ENCODE results near the gene CALML4.

Gene CALML4

GRCh38 chr15:68201153-68201878, 3.8 kb downstream of the CALML4 start:
- H3K4me3 ChIP-seq (ENCODE audit: low read length), result no peak overlapping the region
- H4K20me1 ChIP-seq (ENCODE audit: control insufficient read depth, insufficient read depth, low read depth, low read length), result no peaks in the 10 kb centered on the region; the same call in 1 of the 2 replicates
- H3K4me2 ChIP-seq (ENCODE audit: low read length), result no peak overlapping the region
- H3K27me3 ChIP-seq (ENCODE audit: control insufficient read depth, low read length), result no peaks in the 10 kb centered on the region
- no peaks in the 10 kb centered on the region for H3K36me3 ChIP-seq (ENCODE audit: control insufficient read depth, low read length)
- no peaks in the 10 kb centered on the region for H3K4me1 ChIP-seq (ENCODE audit: control insufficient read depth, low read length)
- H3F3A ChIP-seq (ENCODE audit: control insufficient read depth, insufficient read depth), result no peaks in the 10 kb centered on the region
- no peak overlapping the region for H3K27ac ChIP-seq (ENCODE audit: low read depth, low read length)
- TF ChIP-seq EZH2phosphoT487 (IDR thresholded peaks at IDR 0.05; ENCODE audit: borderline replicate concordance, low read length), result no peak
- TF ChIP-seq, protein P1, sequence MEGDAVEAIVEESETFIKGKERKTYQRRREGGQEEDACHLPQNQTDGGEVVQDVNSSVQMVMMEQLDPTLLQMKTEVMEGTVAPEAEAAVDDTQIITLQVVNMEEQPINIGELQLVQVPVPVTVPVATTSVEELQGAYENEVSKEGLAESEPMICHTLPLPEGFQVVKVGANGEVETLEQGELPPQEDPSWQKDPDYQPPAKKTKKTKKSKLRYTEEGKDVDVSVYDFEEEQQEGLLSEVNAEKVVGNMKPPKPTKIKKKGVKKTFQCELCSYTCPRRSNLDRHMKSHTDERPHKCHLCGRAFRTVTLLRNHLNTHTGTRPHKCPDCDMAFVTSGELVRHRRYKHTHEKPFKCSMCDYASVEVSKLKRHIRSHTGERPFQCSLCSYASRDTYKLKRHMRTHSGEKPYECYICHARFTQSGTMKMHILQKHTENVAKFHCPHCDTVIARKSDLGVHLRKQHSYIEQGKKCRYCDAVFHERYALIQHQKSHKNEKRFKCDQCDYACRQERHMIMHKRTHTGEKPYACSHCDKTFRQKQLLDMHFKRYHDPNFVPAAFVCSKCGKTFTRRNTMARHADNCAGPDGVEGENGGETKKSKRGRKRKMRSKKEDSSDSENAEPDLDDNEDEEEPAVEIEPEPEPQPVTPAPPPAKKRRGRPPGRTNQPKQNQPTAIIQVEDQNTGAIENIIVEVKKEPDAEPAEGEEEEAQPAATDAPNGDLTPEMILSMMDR (IDR thresholded peaks at IDR 0.05; ENCODE audit: low read depth, low read length, poor library complexity, severe bottlenecking), result no peak
- no peaks in the 10 kb centered on the region for H3K9me3 ChIP-seq (ENCODE audit: control insufficient read depth, insufficient read depth, low read length)
- H3K9me2 ChIP-seq (replicated peaks; ENCODE audit: control insufficient read depth, low read length), result no peaks in the 10 kb centered on the region
- no peaks in the 10 kb centered on the region for H3K79me2 ChIP-seq (ENCODE audit: control insufficient read depth, low read length)

GRCh38 chr15:68200016-68200861, 4.9 kb downstream of the CALML4 start:
- no peaks in the 10 kb centered on the region for H3K9me3 ChIP-seq (ENCODE audit: control insufficient read depth, insufficient read depth, low read length)
- no peak overlapping the region for H3K27ac ChIP-seq (ENCODE audit: low read depth, low read length)
- H3K27me3 ChIP-seq (ENCODE audit: control insufficient read depth, low read length), result no peaks in the 10 kb centered on the region
- no peaks in the 10 kb centered on the region; the same call in 1 of the 2 replicates for H3F3A ChIP-seq (ENCODE audit: control insufficient read depth, insufficient read depth)
- H4K20me1 ChIP-seq (ENCODE audit: control insufficient read depth, insufficient read depth, low read depth, low read length), result no peaks in the 10 kb centered on the region
- no peaks in the 10 kb centered on the region for H3K4me1 ChIP-seq (ENCODE audit: control insufficient read depth, low read length)
- TF ChIP-seq, protein P1 (IDR thresholded peaks at IDR 0.05; ENCODE audit: low read depth, low read length, poor library complexity, severe bottlenecking), result no peak
- TF ChIP-seq EZH2phosphoT487 (IDR thresholded peaks at IDR 0.05; ENCODE audit: borderline replicate concordance, low read length), result no peak
- no peaks in the 10 kb centered on the region for H3K36me3 ChIP-seq (ENCODE audit: control insufficient read depth, low read length)
- no peaks in the 10 kb centered on the region for H3K9me2 ChIP-seq (replicated peaks; ENCODE audit: control insufficient read depth, low read length)
- no peak overlapping the region for H3K4me2 ChIP-seq (ENCODE audit: low read length)
- no peak overlapping the region for H3K4me3 ChIP-seq (ENCODE audit: low read length)
- H3K79me2 ChIP-seq (ENCODE audit: control insufficient read depth, low read length), result no peaks in the 10 kb centered on the region

- Histone ChIP-seq H3K9me2 (replicated peaks; ENCODE audit: control insufficient read depth, low read length) (no peaks in the 10 kb centered on the region), H3K79me2 (ENCODE audit: control insufficient read depth, low read length) (no peaks in the 10 kb centered on the region), H3K27me3 (ENCODE audit: control insufficient read depth, low read length) (no peaks in the 10 kb centered on the region), H3K4me1 (ENCODE audit: control insufficient read depth, low read length) (no peaks in the 10 kb centered on the region), H3K36me3 (ENCODE audit: control insufficient read depth, low read length) (no peaks in the 10 kb centered on the region), H3K27ac (ENCODE audit: low read depth, low read length) (no peak overlapping the region), H3K9me3 (ENCODE audit: control insufficient read depth, insufficient read depth, low read length) (no peaks in the 10 kb centered on the region), H4K20me1 (ENCODE audit: control insufficient read depth, insufficient read depth, low read depth, low read length) (no peaks in the 10 kb centered on the region), H3K4me3 (ENCODE audit: low read length) (no peak overlapping the region), H3F3A (ENCODE audit: control insufficient read depth, insufficient read depth) (no peaks in the 10 kb centered on the region; the same call in 1 of the 2 replicates), H3K4me2 (ENCODE audit: low read length) (no peak overlapping the region)
- no peak for TF ChIP-seq EZH2phosphoT487 (IDR thresholded peaks at IDR 0.05; ENCODE audit: borderline replicate concordance, low read length)
- TF ChIP-seq, protein P1 (IDR thresholded peaks at IDR 0.05; ENCODE audit: low read depth, low read length, poor library complexity, severe bottlenecking), result no peak
These were observed 5.8 kb downstream of the CALML4 start for GRCh38 chr15:68199340-68199739.

All from DOHH2 (cell line).